ENCODE data around the gene MYO1D.

DNA sequence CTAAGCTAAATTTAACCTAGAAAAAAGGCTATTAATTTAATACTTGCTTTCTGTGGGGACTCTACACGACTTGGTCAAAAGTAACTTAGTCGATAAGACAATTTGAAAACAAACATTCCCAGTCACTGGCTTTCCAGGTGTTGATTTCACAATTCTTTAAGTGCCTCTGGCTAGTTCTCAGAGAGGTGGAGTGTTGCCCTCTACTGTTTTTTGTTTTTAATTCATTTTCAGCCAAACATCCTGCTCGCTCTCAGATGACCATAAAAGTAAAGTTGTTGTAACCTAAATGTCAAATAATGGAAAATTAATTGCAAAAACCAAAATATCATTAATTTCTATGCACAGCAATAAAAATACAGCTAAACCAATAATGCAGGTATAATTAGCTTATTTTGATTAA is 107.1 kb downstream of the MYO1D start:
- TF ChIP-seq, protein P1, sequence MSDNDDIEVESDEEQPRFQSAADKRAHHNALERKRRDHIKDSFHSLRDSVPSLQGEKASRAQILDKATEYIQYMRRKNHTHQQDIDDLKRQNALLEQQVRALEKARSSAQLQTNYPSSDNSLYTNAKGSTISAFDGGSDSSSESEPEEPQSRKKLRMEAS (IDR thresholded peaks at IDR 0.05; ENCODE audit: insufficient read depth, insufficient read length), result no peak
- TF ChIP-seq, protein P2, sequence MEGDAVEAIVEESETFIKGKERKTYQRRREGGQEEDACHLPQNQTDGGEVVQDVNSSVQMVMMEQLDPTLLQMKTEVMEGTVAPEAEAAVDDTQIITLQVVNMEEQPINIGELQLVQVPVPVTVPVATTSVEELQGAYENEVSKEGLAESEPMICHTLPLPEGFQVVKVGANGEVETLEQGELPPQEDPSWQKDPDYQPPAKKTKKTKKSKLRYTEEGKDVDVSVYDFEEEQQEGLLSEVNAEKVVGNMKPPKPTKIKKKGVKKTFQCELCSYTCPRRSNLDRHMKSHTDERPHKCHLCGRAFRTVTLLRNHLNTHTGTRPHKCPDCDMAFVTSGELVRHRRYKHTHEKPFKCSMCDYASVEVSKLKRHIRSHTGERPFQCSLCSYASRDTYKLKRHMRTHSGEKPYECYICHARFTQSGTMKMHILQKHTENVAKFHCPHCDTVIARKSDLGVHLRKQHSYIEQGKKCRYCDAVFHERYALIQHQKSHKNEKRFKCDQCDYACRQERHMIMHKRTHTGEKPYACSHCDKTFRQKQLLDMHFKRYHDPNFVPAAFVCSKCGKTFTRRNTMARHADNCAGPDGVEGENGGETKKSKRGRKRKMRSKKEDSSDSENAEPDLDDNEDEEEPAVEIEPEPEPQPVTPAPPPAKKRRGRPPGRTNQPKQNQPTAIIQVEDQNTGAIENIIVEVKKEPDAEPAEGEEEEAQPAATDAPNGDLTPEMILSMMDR (IDR thresholded peaks at IDR 0.05; ENCODE audit: extremely low read depth in 1 of 2, insufficient read depth in 1 of 2, low read depth in 1 of 2, low read length in 2 of 2), result no peak
- TF ChIP-seq MYC (IDR thresholded peaks at IDR 0.05; ENCODE audit: low read depth, low read length) (no peak), POLR2A (IDR thresholded peaks at IDR 0.05; ENCODE audit: low read depth, low read length) (no peak), EZH2 (IDR thresholded peaks at IDR 0.05; ENCODE audit: borderline replicate concordance, low read depth, low read length, severe bottlenecking) (no peak), POLR2AphosphoS5 (IDR thresholded peaks at IDR 0.05; ENCODE audit: insufficient read depth, low read depth, low read length) (no peak)
